ENCODE results near the gene SKA2.

The SKA2 gene

DNA sequence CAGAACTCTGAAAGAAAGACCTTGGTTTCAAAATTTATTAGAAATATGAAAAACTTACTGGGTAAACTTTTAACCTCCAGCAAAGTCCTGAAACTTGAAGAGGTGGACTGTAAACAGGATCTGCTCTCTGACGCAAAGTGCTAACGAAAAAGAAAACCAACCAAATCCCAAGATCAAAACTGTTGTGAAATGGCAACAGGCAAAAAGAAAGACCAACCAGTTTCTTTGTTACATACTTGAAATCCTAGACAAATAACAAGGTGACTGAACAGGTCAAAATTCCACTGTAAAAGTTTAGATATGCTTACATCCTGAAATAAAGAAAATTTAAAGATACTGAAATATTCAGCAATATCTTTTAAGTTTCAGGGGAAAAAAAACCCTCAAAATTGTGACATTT is 92.5 kb downstream of the SKA2 start:
- H3K36me3 ChIP-seq, result peaks cover 13% of the 10 kb centered on the region
- H3K27me3 ChIP-seq, result no peaks in the 10 kb centered on the region
- H3K4me3 ChIP-seq (ENCODE audit: low read depth, low read length), result no peak overlapping the region

More for the DNA sequence above, 92.5 kb downstream of the SKA2 start:
- no peaks in the 10 kb centered on the region for H3K9me3 ChIP-seq
- no peak for DNase-seq
- TF ChIP-seq, protein P1, sequence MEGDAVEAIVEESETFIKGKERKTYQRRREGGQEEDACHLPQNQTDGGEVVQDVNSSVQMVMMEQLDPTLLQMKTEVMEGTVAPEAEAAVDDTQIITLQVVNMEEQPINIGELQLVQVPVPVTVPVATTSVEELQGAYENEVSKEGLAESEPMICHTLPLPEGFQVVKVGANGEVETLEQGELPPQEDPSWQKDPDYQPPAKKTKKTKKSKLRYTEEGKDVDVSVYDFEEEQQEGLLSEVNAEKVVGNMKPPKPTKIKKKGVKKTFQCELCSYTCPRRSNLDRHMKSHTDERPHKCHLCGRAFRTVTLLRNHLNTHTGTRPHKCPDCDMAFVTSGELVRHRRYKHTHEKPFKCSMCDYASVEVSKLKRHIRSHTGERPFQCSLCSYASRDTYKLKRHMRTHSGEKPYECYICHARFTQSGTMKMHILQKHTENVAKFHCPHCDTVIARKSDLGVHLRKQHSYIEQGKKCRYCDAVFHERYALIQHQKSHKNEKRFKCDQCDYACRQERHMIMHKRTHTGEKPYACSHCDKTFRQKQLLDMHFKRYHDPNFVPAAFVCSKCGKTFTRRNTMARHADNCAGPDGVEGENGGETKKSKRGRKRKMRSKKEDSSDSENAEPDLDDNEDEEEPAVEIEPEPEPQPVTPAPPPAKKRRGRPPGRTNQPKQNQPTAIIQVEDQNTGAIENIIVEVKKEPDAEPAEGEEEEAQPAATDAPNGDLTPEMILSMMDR (IDR thresholded peaks at IDR 0.05; ENCODE audit: low read depth, low read length), result no peak
- no peaks in the 10 kb centered on the region for H3K4me1 ChIP-seq
